NAMALWA (cell line): Measurements from ENCODE around the gene SLC22A7.
"Not testable (repeated sequence)": the region's sequence is repeated elsewhere in the genome, so short reads cannot be mapped to it uniquely, and the experiment has no call there.

Source experiments
- DNase-seq: peaks from one replicate; pipeline ENCODE4 v3.0.0-alpha.2; 2015; ENCODE audit warnings: low spot score

SLC22A7 gene

GRCh38 chr6:43301081-43301870 is 3.2 kb downstream of the SLC22A7 start:
- DNase-seq: no peak

DNA sequence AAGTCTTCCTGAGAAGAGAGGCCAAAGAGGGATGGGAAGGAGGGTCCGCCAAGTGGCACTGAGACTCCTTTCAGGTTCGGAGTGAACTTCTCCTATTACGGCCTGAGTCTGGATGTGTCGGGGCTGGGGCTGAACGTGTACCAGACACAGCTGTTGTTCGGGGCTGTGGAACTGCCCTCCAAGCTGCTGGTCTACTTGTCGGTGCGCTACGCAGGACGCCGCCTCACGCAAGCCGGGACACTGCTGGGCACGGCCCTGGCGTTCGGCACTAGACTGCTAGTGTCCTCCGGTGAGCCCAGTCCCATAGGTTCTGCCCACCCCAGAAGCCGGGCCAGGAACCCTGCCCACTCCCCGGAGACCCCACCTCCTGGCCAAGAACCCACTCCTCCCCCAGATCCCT is 4.1 kb downstream of the SLC22A7 start:
- DNase-seq: no peak

GRCh38 chr6:43303006-43303405 is 4.9 kb downstream of the SLC22A7 start:
- DNase-seq: not testable (repeated sequence)

DNA sequence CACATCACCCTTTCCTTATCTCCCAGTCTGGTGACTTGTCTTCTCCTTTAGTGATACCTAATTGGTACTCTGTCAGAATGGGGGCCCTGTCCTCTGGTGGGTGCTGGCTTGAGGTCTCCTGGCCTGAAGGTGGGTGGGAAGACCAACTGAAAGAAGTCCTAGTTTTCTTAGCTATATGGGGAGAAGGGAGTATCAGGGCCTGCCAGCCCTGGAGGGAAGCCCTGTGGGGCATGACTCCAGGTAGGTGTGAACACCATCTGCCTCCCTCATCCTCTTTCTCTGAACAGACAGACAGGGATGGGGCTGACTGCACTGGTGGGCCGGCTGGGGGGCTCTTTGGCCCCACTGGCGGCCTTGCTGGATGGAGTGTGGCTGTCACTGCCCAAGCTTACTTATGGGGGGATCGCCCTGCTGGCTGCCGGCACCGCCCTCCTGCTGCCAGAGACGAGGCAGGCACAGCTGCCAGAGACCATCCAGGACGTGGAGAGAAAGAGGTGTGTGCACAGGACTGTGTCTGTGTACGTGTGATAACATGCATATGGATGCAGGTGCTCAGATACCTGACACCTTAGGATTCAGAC is 5.8 kb downstream of the SLC22A7 start:
- DNase-seq: no peak

- DNase-seq: no peak
These were observed 6.3 kb downstream of the SLC22A7 start for GRCh38 chr6:43304361-43304760.

DNA sequence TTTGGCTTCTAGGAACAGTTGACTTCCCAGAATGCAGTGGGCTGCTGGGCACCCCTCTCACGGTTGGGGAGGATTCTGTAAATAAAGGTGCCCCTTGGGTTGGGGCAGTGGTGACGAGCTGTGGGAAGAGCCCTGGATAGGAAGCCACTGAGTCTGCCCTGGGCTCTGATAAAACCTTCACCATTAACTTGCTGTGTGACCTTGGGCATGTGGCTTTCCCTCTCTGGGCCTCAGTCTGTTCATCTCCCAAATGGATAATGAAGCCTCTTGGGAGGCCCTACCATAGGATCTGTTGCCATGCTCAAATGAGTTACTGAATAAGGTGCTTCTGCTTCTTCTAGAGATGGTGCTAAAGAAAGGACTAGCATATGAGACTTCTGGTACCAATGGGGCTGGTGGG is 6.8 kb downstream of the SLC22A7 start:
- DNase-seq: no peak

DNA sequence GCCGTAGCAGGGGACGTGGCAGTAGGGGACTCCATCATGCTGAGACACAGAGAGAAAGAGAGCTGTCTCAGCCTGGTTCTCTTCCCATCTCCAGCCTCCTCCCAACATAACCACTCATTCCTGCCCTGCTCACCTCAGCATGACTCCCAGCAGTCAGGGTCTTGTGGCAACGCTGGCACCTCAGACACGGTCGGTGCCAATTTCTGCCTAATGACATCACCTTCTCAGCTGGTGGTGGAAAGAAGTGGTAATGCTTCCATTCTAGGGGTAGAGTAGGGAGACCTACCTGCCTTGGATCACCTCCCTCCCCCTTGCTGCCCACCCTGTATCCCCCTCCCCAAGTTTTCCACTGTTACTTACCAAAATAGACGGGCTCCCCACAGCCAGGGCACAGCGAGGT is 8.0 kb downstream of the SLC22A7 start:
- DNase-seq: no peak

DNA sequence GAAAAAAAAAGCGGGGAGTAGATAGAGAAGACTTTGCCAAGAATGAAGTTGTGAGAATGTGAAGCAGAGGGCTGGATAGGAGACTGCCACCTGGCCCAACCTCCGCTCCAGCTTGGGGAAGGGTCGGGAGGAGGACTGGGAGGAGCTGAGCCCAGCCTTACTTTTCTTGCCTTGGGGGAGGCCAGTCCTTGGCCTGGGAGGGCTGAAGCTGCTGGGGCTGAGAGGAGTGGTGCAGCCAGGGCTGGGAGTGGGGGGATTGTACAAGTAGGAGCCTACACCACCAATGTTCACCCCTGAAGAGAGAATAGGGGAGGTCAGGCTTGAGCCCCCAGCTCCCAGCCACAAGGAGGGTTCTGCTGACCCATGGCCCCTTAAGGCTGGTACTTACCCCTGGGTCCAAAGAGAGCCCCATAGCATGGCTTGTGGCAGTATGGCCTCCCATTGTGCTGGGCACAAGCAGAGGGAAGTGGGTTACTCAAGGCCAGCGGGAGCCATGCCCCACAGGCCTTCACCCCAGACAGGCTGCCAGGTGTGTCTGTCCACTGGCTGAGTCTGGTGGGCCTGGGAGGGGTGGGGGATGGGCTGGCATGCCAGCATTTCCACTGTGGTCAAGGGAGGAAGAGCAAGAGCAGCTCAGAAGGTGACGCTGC is 9.5 kb downstream of the SLC22A7 start:
- no peak for DNase-seq

GRCh38 chr6:43308101-43308989 is 10.3 kb downstream of the SLC22A7 start, which contains the start of gene CRIP3:
Gene CRIP3 (minus strand): TSS chr6:43308826. CDS start chr6:43308792, 34 bp downstream.
- no peak for DNase-seq

- no peak for DNase-seq
These were observed 11.0 kb downstream of the SLC22A7 start for GRCh38 chr6:43308990-43309477.

DNA sequence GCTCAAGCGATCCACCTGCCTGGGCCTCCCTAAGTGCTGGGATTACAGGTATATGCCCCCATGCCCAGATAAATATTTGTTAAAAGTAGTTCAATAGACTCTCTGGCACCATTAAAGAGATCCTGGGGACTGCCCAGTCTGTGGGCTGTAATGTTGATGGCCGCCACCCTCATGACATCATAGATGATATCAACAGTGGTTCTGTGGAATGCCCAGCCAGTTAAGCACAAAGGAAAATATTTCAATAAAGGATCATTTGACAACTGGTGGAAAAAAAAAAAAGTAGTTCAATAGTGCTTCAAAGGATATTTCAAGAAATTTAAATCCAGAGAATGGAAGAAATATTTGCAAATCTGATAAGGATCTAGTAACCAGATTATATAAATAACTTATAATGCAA is 12.1 kb downstream of the SLC22A7 start:
- DNase-seq: no peak

GRCh38 chr6:43310624-43311023 is 12.6 kb downstream of the SLC22A7 start:
- DNase-seq: no peak

DNA sequence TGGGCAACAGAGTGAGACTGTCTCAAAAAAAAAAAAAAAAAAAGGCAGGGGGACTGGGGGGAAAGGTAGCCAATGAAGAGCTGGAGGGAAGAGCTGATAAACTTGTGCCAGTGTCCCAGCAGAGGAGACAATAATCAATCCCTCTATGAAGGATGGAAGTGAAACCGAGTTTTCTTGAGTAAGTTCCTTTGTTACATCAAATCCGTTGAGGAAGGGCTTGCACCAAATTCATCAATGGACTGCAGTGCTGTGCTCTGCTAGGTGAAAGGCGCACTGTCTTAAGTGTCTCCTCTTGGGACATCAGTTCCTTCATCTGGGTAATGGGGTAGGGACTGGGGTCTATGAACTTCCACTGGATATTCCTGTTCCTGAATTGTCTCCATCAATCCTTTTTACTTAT is 13.6 kb downstream of the SLC22A7 start:
- no peak for DNase-seq

DNA sequence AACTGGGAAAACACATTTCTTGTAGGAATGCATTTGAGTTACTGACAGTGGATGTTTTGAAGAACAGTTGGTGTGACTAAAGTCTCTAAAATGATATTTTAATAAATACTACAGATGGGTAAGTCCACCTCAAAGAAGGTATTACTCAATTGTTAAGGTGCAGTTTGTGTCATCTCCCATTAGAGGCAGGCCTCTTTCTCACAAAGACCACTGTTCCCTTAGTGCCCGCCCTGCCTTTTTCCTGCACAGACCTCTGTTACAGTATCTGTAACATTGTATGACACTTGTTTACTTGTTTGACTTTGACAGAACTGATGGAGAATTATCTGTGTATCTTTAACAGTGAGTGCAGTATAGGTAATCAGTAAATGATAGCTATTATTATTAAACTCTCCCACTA is 15.8 kb downstream of the SLC22A7 start:
- DNase-seq: no peak

DNA sequence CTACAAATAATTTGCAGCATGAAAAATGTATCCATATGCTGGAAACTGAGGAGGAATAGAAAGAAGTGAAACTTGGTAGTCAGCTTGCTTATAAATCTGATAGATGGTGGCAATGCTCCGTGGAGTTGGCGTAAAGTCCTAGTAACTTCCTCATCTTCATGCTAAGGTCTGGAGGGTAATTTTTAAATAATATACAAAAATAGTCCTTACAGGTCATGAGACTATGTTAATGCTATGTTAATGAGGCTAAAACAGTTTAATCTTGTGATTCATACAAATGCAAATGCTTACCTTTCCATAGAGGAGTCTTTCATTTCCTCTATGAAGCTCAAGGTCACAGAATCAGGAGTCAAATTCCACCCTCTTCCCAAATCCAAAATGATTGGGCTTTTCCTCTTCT is 20.0 kb downstream of the SLC22A7 start:
- no peak for DNase-seq

DNA sequence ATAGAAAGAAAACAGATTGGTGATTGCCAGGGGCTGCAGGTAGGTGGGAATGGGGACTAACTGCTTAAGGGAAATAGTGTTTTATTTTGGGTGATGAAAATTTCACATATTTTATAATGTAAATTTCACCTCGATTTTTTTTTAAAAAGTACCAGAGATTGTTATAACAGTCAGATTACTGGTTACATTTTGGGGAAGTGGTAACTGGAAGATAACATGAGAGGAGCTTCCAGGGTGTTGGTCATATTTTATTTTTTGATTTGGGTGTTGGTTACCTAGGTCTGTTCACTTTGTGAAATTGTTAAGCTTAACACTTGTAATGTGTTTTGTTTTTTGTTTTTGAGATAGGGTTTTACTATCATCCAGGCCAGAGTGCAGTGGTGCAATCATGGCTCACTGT is 27.8 kb downstream of the SLC22A7 start:
- DNase-seq: no peak

DNA sequence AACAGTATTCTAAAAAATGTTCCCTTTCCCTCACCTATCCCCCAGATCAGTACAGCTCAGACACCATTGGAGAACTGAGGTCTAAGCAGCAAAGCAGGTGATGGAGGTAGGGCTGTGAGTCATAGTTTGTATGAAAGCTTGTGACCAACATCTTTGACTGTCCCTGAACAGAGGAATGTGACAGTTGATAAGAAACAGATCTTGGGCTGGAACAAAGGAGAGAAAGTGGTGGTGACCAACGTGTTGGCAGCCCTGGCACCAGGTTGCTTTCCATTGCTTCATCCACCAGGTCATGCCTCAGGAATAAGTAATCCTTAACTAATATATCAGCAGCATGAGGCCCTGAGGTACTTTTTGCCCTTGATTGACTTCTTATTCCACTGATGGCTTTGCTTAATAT is 30.5 kb downstream of the SLC22A7 start:
- no peak for DNase-seq

- DNase-seq: no peak
These were observed 33.4 kb downstream of the SLC22A7 start for GRCh38 chr6:43331470-43331869.

DNA sequence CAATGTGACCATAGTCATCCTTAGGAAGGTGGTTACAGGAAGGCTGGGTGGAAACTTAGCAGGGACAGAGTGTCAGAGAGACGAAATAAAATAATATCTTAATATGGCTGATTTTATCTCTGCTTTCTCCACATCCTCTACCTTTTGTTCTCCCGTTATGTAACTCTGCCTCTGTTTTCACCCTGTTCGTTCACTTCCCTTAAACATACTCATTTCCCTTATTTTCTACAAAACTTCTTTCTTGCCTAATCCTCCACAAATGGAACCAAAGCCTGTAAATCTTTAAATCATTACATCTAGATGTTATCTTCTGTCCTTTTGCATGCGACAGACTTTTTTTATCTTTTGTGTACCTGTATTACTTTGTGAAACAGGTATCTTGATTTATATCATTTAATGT is 33.8 kb downstream of the SLC22A7 start:
- DNase-seq: no peak

- DNase-seq: peak; percentile 42
These were observed 36.5 kb downstream of the SLC22A7 start for GRCh38 chr6:43334466-43335095.

- DNase-seq: no peak
These were observed 37.4 kb downstream of the SLC22A7 start for GRCh38 chr6:43335469-43335868.

- DNase-seq: no peak
These were observed 38.3 kb downstream of the SLC22A7 start for GRCh38 chr6:43336382-43336781.
